Measurements from ENCODE around the gene BOC. TPM values are rescaled to one million over a fixed set of nuclear protein-coding genes. Genes with fewer than 3 reads are reported as not detected.

The BOC gene
- total RNA-seq, 4 donors from 2014 or later = 3.7 to 7.4 (median 4.6) TPM

DNA sequence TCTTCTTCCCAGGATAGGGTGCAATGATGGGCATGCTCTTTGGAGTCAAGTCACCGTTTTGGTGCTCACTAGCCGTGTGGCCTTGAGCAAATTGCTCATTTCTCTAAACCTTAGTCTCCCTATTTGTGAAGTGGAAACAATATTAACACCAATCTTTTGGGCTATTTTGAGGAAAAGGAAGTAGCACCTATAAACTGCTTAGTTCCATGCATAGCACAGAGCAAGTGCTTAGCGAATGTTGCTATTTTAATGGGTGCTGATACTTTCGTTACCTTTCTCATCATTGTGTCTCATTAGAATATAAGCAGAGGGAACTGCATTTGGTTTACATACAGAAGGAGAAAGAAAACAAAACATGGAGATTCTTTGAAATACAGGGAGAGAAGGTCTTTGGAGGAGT lies 66.1 kb downstream of the BOC start:
- Histone ChIP-seq H3K27ac (no peak overlapping the region), H3K4me1 (peaks cover 8 to 12% of the 10 kb centered on the region in 2 donors), H3K27me3 (no peaks in the 10 kb centered on the region), H3K9me3 (no peaks in the 10 kb centered on the region), H3K36me3 (no peaks in the 10 kb centered on the region), H3K4me3 (no peak overlapping the region)
- DNase-seq (no peak), ATAC-seq (no peak)
- intact Hi-C loops (cut with DNase I; ENCODE audit: low total_unique reads) (loop anchor here (10.0 kb wide), 1 partner anchor 123 kb away; no protein-coding TSS in a partner anchor), in situ Hi-C loops (cut with MboI; ENCODE audit: low sequenced_read_pairs in 4 of 4) (no loop called here)
- TF ChIP-seq, protein P1, sequence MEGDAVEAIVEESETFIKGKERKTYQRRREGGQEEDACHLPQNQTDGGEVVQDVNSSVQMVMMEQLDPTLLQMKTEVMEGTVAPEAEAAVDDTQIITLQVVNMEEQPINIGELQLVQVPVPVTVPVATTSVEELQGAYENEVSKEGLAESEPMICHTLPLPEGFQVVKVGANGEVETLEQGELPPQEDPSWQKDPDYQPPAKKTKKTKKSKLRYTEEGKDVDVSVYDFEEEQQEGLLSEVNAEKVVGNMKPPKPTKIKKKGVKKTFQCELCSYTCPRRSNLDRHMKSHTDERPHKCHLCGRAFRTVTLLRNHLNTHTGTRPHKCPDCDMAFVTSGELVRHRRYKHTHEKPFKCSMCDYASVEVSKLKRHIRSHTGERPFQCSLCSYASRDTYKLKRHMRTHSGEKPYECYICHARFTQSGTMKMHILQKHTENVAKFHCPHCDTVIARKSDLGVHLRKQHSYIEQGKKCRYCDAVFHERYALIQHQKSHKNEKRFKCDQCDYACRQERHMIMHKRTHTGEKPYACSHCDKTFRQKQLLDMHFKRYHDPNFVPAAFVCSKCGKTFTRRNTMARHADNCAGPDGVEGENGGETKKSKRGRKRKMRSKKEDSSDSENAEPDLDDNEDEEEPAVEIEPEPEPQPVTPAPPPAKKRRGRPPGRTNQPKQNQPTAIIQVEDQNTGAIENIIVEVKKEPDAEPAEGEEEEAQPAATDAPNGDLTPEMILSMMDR (IDR thresholded peaks at IDR 0.05 in 4 of 5, conservative IDR thresholded peaks at IDR 0.05 in 1 of 5) = no peak
- TF ChIP-seq POLR2A (IDR thresholded peaks at IDR 0.05) = no peak

DNA sequence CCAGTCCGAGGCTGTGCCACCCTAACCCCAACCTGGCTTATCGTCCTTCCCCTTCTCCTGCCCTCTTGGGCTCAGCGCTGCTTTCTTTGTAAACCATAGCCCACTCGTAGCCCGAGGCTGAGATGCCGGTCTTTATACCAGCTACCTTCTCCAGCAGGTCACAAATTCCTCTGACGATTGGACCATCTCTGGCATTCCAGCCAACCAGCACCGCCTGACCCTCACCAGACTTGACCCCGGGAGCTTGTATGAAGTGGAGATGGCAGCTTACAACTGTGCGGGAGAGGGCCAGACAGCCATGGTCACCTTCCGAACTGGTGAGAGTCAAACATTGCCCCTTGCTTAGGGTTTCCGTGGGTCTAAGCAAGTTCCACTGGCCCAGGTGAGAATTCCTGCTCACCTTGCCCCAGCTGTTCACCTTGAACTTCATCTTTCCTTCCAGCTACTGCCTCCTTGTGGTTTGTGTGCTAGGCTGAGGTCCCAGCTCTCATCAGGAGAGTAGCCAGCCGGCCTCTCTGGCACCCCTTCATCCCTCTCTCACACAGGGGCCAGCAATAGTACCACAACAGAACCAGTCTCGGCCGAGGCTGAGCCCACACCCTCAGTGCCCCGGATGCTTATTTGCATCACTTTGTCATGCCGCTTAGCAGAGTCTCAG lies 66.7 kb downstream of the BOC start:
- Histone ChIP-seq H3K36me3 (no peaks in the 10 kb centered on the region), H3K4me1 (peaks cover 8 to 12% of the 10 kb centered on the region in 2 donors), H3K27ac (no peak overlapping the region), H3K4me3 (no peak overlapping the region), H3K27me3 (no peaks in the 10 kb centered on the region), H3K9me3 (no peaks in the 10 kb centered on the region)
- DNase-seq (no peak), ATAC-seq (no peak)
- in situ Hi-C loops (cut with MboI; ENCODE audit: low sequenced_read_pairs in 4 of 4) = no loop called here
- TF ChIP-seq POLR2A (IDR thresholded peaks at IDR 0.05) = no peak
- intact Hi-C loops (cut with DNase I; ENCODE audit: low total_unique reads) = loop anchor here (10.0 kb wide), 1 partner anchor 123 kb away; no protein-coding TSS in a partner anchor

DNA sequence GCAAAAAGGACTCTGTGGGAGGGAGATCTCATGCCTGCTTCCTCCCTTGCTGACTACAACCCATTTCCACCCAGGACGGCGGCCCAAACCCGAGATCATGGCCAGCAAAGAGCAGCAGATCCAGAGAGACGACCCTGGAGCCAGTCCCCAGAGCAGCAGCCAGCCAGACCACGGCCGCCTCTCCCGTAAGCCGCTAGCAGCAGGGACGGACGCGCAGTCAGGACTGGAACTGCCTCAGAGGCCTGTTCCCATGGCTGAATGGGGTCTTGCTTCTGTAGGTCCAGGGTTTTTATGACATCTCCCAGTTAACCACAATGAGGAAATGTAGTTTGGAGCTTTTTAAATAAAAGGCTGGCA lies 67.2 kb downstream of the BOC start:
- in situ Hi-C loops (cut with MboI; ENCODE audit: low sequenced_read_pairs in 4 of 4) (no loop called here), intact Hi-C loops (cut with DNase I; ENCODE audit: low total_unique reads) (loop anchor here (10.0 kb wide), 1 partner anchor 124 kb away; no protein-coding TSS in a partner anchor)
- no peak for TF ChIP-seq POLR2A (IDR thresholded peaks at IDR 0.05)
- TF ChIP-seq, protein P1 (IDR thresholded peaks at IDR 0.05 in 4 of 5, conservative IDR thresholded peaks at IDR 0.05 in 1 of 5) = no peak
- H3K4me1 ChIP-seq = peaks cover 8 to 12% of the 10 kb centered on the region in 2 donors
- no peaks in the 10 kb centered on the region for H3K36me3 ChIP-seq
- no peak for DNase-seq
- no peak overlapping the region for H3K4me3 ChIP-seq
- no peak overlapping the region for H3K27ac ChIP-seq
- no peaks in the 10 kb centered on the region for H3K27me3 ChIP-seq
- H3K9me3 ChIP-seq = no peaks in the 10 kb centered on the region
- no peak for ATAC-seq

DNA sequence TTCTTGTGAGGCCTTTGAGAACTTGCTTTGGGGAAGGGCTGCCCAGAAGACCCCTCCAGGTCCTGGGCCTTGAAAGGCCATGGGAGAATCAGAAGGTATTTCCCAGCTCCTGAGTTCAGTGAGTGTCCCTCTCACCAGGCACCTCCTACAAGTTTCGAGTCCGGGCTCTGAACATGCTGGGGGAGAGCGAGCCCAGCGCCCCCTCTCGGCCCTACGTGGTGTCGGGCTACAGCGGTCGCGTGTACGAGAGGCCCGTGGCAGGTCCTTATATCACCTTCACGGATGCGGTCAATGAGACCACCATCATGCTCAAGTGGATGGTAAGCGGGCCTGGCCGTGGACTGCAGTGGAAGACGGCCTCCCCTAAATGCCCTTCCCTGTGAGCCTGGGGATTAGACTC lies 68.3 kb downstream of the BOC start:
- H3K36me3 ChIP-seq = no peaks in the 10 kb centered on the region
- no peak for ATAC-seq
- intact Hi-C loops (cut with DNase I; ENCODE audit: low total_unique reads) = loop anchor here (10.0 kb wide), 1 partner anchor 125 kb away; no protein-coding TSS in a partner anchor
- H3K27me3 ChIP-seq = no peaks in the 10 kb centered on the region
- DNase-seq = no peak
- TF ChIP-seq, protein P1 (IDR thresholded peaks at IDR 0.05 in 4 of 5, conservative IDR thresholded peaks at IDR 0.05 in 1 of 5) = no peak
- no peak for TF ChIP-seq POLR2A (IDR thresholded peaks at IDR 0.05)
- peaks cover 8 to 12% of the 10 kb centered on the region in 2 donors for H3K4me1 ChIP-seq
- no peaks in the 10 kb centered on the region for H3K9me3 ChIP-seq
- H3K4me3 ChIP-seq = no peak overlapping the region
- H3K27ac ChIP-seq = no peak overlapping the region
- in situ Hi-C loops (cut with MboI; ENCODE audit: low sequenced_read_pairs in 4 of 4) = loop anchor here in 2 of 4 donors (10.0 kb wide), 1 partner anchor 145 kb away; no protein-coding TSS in a partner anchor

DNA sequence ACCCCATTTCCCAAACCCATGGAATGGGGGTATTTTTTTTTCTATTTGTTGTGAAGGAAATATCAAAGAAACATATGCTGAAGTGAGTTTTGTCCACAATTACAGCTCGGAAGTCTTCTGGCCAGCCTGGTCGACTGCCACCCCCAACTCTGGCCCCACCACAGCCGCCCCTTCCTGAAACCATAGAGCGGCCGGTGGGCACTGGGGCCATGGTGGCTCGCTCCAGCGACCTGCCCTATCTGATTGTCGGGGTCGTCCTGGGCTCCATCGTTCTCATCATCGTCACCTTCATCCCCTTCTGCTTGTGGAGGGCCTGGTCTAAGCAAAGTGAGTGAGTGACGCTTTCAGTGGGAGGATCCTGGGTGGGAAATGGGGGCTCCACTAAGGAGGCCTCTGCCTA lies 71.9 kb downstream of the BOC start:
- Histone ChIP-seq H3K36me3 (no peaks in the 10 kb centered on the region), H3K4me3 (no peak overlapping the region), H3K4me1 (no peaks in the 10 kb centered on the region), H3K9me3 (no peaks in the 10 kb centered on the region), H3K27me3 (no peaks in the 10 kb centered on the region), H3K27ac (no peak overlapping the region)
- intact Hi-C loops (cut with DNase I; ENCODE audit: low total_unique reads) = no loop called here
- no peak for TF ChIP-seq POLR2A (IDR thresholded peaks at IDR 0.05)
- TF ChIP-seq, protein P1 (IDR thresholded peaks at IDR 0.05 in 4 of 5, conservative IDR thresholded peaks at IDR 0.05 in 1 of 5) = no peak
- DNase-seq (no peak), ATAC-seq (no peak)
- in situ Hi-C loops (cut with MboI; ENCODE audit: low sequenced_read_pairs in 4 of 4) = loop anchor here in 2 of 4 donors (10.0 kb wide), 1 partner anchor 149 kb away; no protein-coding TSS in a partner anchor
